Spleen (tissue), 7 donors: ENCODE measurements around the gene ZNF385A.

Experiments
- CTCF ChIP-seq, 11 experiments: fragments of 200-600 bp in 7 of 11; fragments of 450-650 bp in 4 of 11; sonication (generic) in 4 of 11; IDR thresholded peaks in 8 of 11; conservative IDR thresholded peaks in 3 of 11; 1 replicate in 7 of 11; 2 replicates in 4 of 11; pipeline versions ENCODE4 v1.4.0 to v1.8.0; 2016 to 2021; ENCODE audit warnings: antibody characterized with exemption in 11 of 11, inconsistent platforms in 4 of 11, mild to moderate bottlenecking in 1 of 11
- POLR2A ChIP-seq, 3 donors: fragments of 450-650 bp; IDR thresholded peaks; one replicate each; pipeline ENCODE4 v1.5.1; 2017; ENCODE audit warnings: antibody characterized with exemption in 3 of 3, mild to moderate bottlenecking in 1 of 3
- POLR2AphosphoS5 ChIP-seq, 3 donors: sonication (generic); formaldehyde crosslinking; IDR thresholded peaks; one replicate each; pipeline ENCODE4 v1.5.1; 2017; ENCODE audit warnings: antibody characterized with exemption in 3 of 3
- donor health status: DM: no; HTN: no; CAD: no; lungs with moderate emphysema.
- donor health status: DM: no; HTN: no; CAD: no.
- donor health status: DM: no; HTN: no; CAD: no.

DNA sequence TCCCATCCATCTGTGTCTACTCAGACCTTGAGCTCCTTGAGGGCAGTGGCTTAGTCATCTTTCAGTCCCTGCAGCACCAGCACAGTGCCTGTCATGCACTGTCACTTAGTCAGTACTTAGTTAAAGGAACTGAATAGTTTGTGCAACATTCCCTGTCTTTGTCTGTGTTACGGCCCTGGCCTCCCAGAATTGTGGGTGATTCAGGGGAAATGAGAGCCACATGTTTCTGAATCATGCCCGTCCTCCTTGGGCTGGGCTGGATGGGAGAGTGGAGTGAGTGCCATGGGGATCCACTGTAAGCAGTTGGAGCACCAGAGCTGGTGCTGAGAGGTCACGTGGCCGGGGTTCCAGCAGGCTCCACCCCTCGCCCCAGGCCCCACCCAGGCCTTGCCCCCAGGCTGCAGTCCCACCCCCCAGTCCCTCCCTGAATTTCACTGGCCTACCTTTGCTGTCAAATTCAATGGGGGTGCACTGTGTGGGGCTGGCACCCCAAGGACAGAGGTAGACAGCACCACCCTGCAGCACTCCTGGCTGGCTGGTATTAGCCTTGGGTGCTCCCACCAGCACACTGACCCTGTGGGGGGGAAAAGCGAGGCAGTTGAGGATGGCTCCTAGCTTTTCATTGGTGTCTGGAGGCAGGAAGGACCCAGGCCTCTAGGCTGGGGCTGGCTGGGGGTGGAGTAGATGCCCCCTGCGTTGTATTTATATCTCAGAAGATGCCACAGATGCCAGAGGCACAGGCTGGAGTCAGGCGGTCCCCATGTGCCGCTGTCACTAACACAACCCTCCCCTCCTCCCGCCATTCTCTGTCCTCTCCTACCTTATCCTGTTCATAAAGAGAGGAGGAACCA, 27.1 kb upstream of the ZNF385A start:
- TF ChIP-seq CTCF (IDR thresholded peaks at IDR 0.05 in 8 of 11, conservative IDR thresholded peaks at IDR 0.05 in 3 of 11) (no peak), POLR2A (IDR thresholded peaks at IDR 0.05) (no peak), POLR2AphosphoS5 (IDR thresholded peaks at IDR 0.05) (peak in 2 of 3 donors; percentile 45 to 57)
